Heart left ventricle (tissue), 13 donors: Measurements from ENCODE around the gene MTIF2.

Experiments
- POLR2A ChIP-seq, 2 donors: fragments of 450-650 bp; IDR thresholded peaks; one replicate each; pipeline ENCODE4 v1.6.1; 2017; ENCODE audit warnings: antibody characterized with exemption in 2 of 2, mild to moderate bottlenecking in 2 of 2, moderate library complexity in 2 of 2
- TF ChIP-seq, protein P1 (sequence below), 12 donors: fragments of 200-600 bp; sonication (generic) in 4 of 12; IDR thresholded peaks; one replicate each; pipeline versions ENCODE4 v1.5.0 to v1.8.0; 2018 to 2022; ENCODE audit warnings: antibody characterized with exemption in 12 of 12, mild to moderate bottlenecking in 5 of 12
- donor health status: ischemic (EF 13 %, LVEDD 7.1; RV severe dilation, severe dysfunction).
- donor health status: DM: no; HTN: yes; CAD: no.
- donor health status: DM: no; HTN: no; CAD: no.
- donor health status: ischemic (EF 25% LVEDD 6.9; RV normal size, moderate dysfunction).
- donor health status: ischemic (EF 25% LVEDD 5.7; RV mildly dilated, moderate dysfunction).
- donor health status: ischemic (EF 35%, LVEDD 5.7; RV mildly dilated, moderate dysfunction).
- donor health status: nonischemic (EF 11% LVEDD 7.7; RV severe dilation, severe dysfunction).
- donor health status: DM: yes; HTN: yes; CAD: no.
- donor health status: PGD.
- donor health status: ischemic (EF 29% LVEDD 5.4; RV normal size, mild dysfunction).
- donor health status: nonischemic (EF 23%, LVEDD 6.1; RV moderate dilation, normal function).

DNA sequence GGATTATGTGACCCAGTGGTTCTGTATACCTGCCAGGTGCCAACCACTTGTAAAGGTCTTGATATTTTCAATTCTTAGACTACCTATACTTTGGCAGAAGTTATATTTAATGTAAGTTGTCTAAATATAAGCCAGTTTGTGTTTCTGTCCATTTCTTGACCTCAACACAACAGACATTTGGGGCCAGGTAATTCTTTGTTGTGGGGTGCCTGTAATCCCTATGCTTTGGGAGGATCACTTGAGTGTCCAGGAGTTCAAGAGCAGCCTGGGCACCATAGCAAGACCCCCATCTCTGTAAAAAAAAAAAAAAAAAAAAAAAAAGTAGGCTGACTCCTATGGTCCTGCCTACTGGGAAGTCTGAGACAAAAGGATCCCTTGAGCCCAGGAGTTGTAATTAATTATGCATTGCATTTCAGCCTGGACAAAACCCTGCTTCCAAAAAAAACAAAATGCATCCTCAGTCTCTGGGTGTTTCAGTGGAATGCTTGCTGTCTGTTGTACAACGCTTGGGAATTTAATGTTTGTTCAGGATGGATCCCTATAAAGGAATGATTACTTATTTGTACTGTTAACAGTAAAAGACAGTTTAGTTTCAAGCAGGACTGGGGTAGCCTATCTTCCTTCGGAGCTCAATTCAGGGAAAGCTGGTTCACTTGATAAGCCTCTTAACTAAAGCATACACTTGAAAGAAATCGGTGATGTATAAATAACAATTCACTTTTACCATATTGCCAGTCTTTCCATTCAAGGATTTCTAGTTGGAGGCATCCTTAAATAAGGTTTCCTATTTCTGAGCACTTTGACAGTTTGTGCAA is 33.1 kb downstream of the MTIF2 start:
- TF ChIP-seq, protein P1, sequence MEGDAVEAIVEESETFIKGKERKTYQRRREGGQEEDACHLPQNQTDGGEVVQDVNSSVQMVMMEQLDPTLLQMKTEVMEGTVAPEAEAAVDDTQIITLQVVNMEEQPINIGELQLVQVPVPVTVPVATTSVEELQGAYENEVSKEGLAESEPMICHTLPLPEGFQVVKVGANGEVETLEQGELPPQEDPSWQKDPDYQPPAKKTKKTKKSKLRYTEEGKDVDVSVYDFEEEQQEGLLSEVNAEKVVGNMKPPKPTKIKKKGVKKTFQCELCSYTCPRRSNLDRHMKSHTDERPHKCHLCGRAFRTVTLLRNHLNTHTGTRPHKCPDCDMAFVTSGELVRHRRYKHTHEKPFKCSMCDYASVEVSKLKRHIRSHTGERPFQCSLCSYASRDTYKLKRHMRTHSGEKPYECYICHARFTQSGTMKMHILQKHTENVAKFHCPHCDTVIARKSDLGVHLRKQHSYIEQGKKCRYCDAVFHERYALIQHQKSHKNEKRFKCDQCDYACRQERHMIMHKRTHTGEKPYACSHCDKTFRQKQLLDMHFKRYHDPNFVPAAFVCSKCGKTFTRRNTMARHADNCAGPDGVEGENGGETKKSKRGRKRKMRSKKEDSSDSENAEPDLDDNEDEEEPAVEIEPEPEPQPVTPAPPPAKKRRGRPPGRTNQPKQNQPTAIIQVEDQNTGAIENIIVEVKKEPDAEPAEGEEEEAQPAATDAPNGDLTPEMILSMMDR (IDR thresholded peaks at IDR 0.05) = no peak
- TF ChIP-seq POLR2A (IDR thresholded peaks at IDR 0.05) = no peak
